Stimulated activated CD8-positive, alpha-beta memory T cell treated with anti-CD3 and anti-CD28 coated beads, Interleukin-7, amount 100 ng/mL, for 48 hours (primary cell): ENCODE results near the gene TUBAL3.

Experiments used
- DNase-seq, 2 donors: peaks; one replicate each; pipeline ENCODE4 v3.0.0-alpha.2; 2020; ENCODE audit warnings: low read depth in 1 of 2; ENCODE audit errors: extremely low read depth in 1 of 2

Gene TUBAL3

DNA sequence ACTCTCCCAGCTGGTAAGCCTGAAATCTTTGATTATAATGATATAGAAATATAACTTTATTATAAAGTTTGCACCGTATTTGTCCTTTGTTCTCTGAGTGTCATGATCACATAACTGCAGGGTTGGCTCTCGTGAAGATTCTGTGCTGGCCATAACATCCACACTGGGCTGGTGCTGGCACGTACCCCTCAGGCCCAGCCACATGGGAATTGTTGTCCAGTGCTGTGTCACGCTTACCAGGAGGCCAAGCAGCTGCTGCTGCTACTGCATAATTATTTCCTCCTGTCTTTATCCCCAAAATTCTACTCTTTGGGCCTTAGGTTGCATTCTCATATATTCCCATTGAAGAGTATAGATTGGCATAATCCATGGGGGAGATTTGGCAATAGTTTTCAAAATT lies 60.6 kb downstream of the TUBAL3 start:
- DNase-seq = no peak

DNA sequence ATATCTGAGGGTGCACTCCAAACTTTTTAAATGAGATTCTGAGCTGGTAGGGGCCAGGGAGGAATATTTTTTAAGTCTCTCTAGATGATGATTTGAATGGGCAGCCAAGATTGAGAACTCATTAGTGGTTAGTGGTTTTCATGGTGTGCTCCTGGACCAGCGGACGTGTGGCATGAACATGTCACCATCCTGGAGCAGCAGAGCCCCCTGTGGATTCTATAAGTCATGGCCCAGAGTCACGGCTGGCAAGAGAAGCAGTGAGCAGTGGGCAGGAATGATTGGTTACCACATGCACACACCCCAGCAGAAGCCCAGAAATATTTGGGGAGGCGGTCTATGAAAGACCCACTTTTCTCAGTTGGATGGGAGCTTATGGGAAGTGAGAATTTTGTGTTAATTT lies 61.1 kb downstream of the TUBAL3 start:
- DNase-seq = no peak
